ENCODE results near the gene RTP2.

Gene RTP2

GRCh38 chr3:187677604-187678003 lies 24.8 kb downstream of the RTP2 start:
- no peak for DNase-seq (ENCODE audit: low read depth in 2 of 3, low spot score in 2 of 3)

GRCh38 chr3:187673012-187673411 lies 29.3 kb downstream of the RTP2 start:
- DNase-seq (ENCODE audit: low read depth in 2 of 3, low spot score in 2 of 3), result no peak

GRCh38 chr3:187669675-187670504 lies 32.5 kb downstream of the RTP2 start, which contains the start of gene SST:
Gene SST, minus strand, starts transcription at chr3:187670394. Its CDS starts 103 bp downstream, at chr3:187670291.
- DNase-seq (ENCODE audit: low read depth in 2 of 3, low spot score in 2 of 3), result no peak

- DNase-seq (ENCODE audit: low read depth in 2 of 3, low spot score in 2 of 3), result no peak
These were observed 34.8 kb downstream of the RTP2 start for GRCh38 chr3:187667526-187667925.

GRCh38 chr3:187665764-187666402 lies 36.5 kb downstream of the RTP2 start:
- no peak for DNase-seq (ENCODE audit: low read depth in 2 of 3, low spot score in 2 of 3)

GRCh38 chr3:187665010-187665409 lies 37.3 kb downstream of the RTP2 start:
- no peak for DNase-seq (ENCODE audit: low read depth in 2 of 3, low spot score in 2 of 3)

GRCh38 chr3:187662848-187663409 lies 39.4 kb downstream of the RTP2 start:
- no peak for DNase-seq (ENCODE audit: low read depth in 2 of 3, low spot score in 2 of 3)

GRCh38 chr3:187661267-187661666 lies 41.1 kb downstream of the RTP2 start:
- DNase-seq (ENCODE audit: low read depth in 2 of 3, low spot score in 2 of 3), result no peak

- DNase-seq (ENCODE audit: low read depth in 2 of 3, low spot score in 2 of 3), result no peak
These were observed 51.1 kb downstream of the RTP2 start for GRCh38 chr3:187651282-187651681.
